ENCODE results near the gene FANCE. TPM values are rescaled to one million over a fixed set of nuclear protein-coding genes. Genes with fewer than 3 reads are reported as not detected.

FANCE gene
- total and polyA plus RNA-seq, 9 of the 15 experiments (the other 6 are each of a cell fraction or from before 2014, with no cell fraction given): 5.7 to 30.2 (median 17.0) TPM

DNA sequence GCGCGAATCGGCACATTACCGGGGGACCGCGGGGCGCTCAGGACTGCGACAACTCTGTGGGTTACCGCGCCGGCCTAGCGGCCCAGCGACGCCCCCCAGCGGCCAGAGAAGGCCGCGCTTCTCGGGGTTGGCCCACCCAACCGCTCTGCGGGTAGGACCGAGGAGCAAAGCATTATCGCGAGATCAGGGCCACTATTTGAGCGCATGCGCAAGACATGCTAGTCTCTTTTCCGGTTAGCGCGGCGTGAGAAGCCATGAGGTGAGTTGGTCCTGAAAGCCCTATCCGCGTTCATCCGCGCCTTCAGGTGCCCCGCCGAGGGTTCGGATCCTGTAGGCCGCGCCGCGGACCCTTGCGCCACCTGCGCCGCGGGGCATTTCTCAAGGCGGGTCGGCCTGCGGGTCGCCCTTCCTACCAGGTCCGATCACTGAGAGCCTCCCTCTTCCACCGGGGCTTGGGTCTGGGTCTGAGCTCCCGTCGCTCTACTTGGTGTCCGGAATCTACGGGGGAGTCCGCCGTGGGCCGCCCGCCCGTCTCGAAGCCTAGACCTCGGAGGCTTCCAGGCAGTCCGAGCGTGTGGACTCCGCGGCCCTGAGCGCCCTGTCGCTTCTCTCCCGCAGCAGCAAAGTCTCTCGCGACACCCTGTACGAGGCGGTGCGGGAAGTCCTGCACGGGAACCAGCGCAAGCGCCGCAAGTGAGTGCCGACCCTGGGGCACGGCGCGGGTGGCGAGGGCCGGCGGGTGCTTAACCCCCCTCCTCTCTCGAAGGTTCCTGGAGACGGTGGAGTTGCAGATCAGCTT lies 16.2 kb downstream of the FANCE start, which contains the start of gene RPL10A (continued):
- TF ChIP-seq, protein P1, sequence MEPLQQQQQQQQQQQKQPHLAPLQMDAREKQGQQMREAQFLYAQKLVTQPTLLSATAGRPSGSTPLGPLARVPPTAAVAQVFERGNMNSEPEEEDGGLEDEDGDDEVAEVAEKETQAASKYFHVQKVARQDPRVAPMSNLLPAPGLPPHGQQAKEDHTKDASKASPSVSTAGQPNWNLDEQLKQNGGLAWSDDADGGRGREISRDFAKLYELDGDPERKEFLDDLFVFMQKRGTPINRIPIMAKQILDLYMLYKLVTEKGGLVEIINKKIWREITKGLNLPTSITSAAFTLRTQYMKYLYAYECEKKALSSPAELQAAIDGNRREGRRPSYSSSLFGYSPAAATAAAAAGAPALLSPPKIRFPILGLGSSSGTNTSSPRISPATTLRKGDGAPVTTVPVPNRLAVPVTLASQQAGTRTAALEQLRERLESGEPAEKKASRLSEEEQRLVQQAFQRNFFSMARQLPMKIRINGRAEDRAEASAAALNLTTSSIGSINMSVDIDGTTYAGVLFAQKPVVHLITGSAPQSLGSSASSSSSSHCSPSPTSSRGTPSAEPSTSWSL (CRISPR knock-in tag; IDR thresholded peaks at IDR 0.05; ENCODE audit: borderline replicate concordance): 0 out of 2 replicates have a peak, but pooled peaks have one; percentile 41
- TF ChIP-seq, protein P2, sequence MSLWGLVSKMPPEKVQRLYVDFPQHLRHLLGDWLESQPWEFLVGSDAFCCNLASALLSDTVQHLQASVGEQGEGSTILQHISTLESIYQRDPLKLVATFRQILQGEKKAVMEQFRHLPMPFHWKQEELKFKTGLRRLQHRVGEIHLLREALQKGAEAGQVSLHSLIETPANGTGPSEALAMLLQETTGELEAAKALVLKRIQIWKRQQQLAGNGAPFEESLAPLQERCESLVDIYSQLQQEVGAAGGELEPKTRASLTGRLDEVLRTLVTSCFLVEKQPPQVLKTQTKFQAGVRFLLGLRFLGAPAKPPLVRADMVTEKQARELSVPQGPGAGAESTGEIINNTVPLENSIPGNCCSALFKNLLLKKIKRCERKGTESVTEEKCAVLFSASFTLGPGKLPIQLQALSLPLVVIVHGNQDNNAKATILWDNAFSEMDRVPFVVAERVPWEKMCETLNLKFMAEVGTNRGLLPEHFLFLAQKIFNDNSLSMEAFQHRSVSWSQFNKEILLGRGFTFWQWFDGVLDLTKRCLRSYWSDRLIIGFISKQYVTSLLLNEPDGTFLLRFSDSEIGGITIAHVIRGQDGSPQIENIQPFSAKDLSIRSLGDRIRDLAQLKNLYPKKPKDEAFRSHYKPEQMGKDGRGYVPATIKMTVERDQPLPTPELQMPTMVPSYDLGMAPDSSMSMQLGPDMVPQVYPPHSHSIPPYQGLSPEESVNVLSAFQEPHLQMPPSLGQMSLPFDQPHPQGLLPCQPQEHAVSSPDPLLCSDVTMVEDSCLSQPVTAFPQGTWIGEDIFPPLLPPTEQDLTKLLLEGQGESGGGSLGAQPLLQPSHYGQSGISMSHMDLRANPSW (CRISPR knock-in tag; IDR thresholded peaks at IDR 0.05): peak; percentile 97; the same call in 1 of the 2 replicates
- no peak for TF ChIP-seq ZNF134 (CRISPR knock-in tag; conservative IDR thresholded peaks at IDR 0.05)
- TF ChIP-seq NFYB (IDR thresholded peaks at IDR 0.05; ENCODE audit: extremely low read depth, insufficient read length): no peak
- peak in 1 of 2 experiments; percentile 52; a peak in 1 of 3 replicates for TF ChIP-seq CBX3 (IDR thresholded peaks at IDR 0.05; ENCODE audit: borderline replicate concordance in 1 of 2, low read length in 2 of 2)
- no peak for TF ChIP-seq ZNF253 (CRISPR knock-in tag; conservative IDR thresholded peaks at IDR 0.05)
- TF ChIP-seq POLR2B (IDR thresholded peaks at IDR 0.05; ENCODE audit: low read depth, partially characterized antibody): peak; percentile 99
- peak; percentile 13; the same call in 1 of the 2 replicates for TF ChIP-seq NBN (IDR thresholded peaks at IDR 0.05; ENCODE audit: low read depth)
- TF ChIP-seq ZNF586 (CRISPR knock-in tag; conservative IDR thresholded peaks at IDR 0.05): no peak; the same call in 1 of the 2 replicates
- TF ChIP-seq MEF2D (tag; conservative IDR thresholded peaks at IDR 0.05; ENCODE audit: low read depth): no peak
- no peak for TF ChIP-seq ZNF79 (CRISPR knock-in tag; IDR thresholded peaks at IDR 0.05; ENCODE audit: low read depth)
- no peak for TF ChIP-seq SP2 (IDR thresholded peaks at IDR 0.05; ENCODE audit: extremely low read depth, low read depth, low read length, poor library complexity, severe bottlenecking)
- no peak for TF ChIP-seq PURB (CRISPR knock-in tag; IDR thresholded peaks at IDR 0.05; ENCODE audit: low read depth)
- TF ChIP-seq, protein P3, sequence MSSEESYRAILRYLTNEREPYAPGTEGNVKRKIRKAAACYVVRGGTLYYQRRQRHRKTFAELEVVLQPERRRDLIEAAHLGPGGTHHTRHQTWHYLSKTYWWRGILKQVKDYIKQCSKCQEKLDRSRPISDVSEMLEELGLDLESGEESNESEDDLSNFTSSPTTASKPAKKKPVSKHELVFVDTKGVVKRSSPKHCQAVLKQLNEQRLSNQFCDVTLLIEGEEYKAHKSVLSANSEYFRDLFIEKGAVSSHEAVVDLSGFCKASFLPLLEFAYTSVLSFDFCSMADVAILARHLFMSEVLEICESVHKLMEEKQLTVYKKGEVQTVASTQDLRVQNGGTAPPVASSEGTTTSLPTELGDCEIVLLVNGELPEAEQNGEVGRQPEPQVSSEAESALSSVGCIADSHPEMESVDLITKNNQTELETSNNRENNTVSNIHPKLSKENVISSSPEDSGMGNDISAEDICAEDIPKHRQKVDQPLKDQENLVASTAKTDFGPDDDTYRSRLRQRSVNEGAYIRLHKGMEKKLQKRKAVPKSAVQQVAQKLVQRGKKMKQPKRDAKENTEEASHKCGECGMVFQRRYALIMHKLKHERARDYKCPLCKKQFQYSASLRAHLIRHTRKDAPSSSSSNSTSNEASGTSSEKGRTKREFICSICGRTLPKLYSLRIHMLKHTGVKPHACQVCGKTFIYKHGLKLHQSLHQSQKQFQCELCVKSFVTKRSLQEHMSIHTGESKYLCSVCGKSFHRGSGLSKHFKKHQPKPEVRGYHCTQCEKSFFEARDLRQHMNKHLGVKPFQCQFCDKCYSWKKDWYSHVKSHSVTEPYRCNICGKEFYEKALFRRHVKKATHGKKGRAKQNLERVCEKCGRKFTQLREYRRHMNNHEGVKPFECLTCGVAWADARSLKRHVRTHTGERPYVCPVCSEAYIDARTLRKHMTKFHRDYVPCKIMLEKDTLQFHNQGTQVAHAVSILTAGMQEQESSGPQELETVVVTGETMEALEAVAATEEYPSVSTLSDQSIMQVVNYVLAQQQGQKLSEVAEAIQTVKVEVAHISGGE (CRISPR knock-in tag; IDR thresholded peaks at IDR 0.05): peak in 1 of 3 experiments; percentile 50; a peak in 1 of 6 replicates
- TF ChIP-seq ZNF445 (CRISPR knock-in tag; IDR thresholded peaks at IDR 0.05; ENCODE audit: low read depth): no peak
- peak; percentile 23; the same call in 1 of the 2 replicates for TF ChIP-seq FOXK1 (CRISPR knock-in tag; IDR thresholded peaks at IDR 0.05; ENCODE audit: borderline replicate concordance)
- TF ChIP-seq, protein P4, sequence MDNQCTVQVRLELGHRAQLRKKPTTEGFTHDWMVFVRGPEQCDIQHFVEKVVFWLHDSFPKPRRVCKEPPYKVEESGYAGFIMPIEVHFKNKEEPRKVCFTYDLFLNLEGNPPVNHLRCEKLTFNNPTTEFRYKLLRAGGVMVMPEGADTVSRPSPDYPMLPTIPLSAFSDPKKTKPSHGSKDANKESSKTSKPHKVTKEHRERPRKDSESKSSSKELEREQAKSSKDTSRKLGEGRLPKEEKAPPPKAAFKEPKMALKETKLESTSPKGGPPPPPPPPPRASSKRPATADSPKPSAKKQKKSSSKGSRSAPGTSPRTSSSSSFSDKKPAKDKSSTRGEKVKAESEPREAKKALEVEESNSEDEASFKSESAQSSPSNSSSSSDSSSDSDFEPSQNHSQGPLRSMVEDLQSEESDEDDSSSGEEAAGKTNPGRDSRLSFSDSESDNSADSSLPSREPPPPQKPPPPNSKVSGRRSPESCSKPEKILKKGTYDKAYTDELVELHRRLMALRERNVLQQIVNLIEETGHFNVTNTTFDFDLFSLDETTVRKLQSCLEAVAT (IDR thresholded peaks at IDR 0.05): peak; percentile 48 to 72; a peak in 3 of 4 replicates
